HG02852 (cell line): Measurements from ENCODE around the gene VCAN.
"Not testable (repeated sequence)": the region's sequence is repeated elsewhere in the genome, so short reads cannot be mapped to it uniquely, and the experiment has no call there.

Experiments
- ATAC-seq: cut with Tn5 transposase; IDR thresholded peaks from one replicate; pipeline ENCODE4 v1.9.1; 2021; ENCODE audit warnings: mild to moderate bottlenecking, moderate library complexity; ENCODE audit not compliant: unreplicated experiment

The VCAN gene

DNA sequence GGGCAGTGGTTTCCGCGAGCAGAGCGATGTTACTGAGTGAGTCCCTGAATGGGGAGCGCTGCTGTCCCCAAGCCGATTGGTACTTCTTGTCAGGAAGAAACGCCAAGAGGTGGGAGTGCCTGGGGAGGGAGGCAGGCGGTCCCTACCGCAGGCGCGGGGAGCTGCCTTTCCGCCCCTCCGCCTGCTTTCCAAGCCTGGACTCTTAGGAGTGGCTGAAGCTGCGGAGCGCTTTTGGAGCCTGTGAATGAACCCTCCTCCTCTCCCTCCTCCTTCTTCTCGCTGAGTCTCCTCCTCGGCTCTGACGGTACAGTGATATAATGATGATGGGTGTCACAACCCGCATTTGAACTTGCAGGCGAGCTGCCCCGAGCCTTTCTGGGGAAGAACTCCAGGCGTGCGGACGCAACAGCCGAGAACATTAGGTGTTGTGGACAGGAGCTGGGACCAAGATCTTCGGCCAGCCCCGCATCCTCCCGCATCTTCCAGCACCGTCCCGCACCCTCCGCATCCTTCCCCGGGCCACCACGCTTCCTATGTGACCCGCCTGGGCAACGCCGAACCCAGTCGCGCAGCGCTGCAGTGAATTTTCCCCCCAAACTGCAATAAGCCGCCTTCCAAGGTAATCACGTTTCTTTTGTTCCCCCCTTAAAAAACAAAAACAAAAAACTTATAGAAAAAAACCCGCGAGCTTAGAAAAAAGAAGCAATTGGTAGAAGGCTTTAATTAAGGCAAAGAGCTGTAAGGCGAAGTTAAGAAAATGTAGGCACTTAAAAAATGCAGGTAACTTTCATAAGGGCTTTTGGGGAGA lies at the start of gene VCAN:
TSS of gene VCAN (plus strand) at position 340 of the 808 bp plus-strand sequence. CDS start 11,775 bp downstream, outside the sequence.
- no peak for ATAC-seq

DNA sequence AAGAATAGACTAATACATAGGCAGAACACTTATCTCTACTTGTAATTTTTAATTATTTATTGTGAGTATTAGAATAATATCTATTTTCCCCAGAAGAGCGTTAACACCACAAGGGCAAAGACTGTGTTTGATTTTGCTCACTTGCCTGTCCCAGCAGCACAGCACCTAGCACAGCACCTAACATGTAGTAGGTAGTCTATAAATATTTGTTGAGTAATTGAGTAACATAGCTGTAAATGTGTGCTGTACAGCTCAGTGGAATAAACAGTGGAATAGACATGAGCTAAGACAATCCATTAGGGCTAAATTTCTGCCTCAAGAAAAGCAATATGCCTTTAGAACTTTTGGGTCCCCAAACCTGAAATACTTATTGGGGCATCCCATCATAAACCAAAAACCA lies 49.3 kb upstream of the VCAN start:
- ATAC-seq = no peak

DNA sequence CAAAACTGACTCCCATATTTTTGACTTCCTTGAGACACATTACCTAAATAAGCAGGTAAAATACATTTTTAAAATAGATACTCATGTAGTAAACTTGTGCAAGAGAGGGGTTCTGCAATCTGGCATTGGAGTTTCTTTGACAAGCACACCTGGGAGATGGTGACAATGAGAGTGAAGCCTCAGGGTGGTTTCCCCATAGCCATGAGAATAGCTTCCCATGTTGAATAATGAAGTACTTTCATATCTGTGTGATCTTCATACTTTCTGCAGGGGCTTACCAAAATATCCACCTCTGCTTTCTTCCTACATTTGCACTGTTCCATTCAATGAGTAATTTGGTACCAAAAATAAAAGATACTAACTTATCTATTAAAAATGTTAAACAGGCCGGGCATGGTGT lies 44.7 kb upstream of the VCAN start:
- peak; percentile 55 for ATAC-seq

DNA sequence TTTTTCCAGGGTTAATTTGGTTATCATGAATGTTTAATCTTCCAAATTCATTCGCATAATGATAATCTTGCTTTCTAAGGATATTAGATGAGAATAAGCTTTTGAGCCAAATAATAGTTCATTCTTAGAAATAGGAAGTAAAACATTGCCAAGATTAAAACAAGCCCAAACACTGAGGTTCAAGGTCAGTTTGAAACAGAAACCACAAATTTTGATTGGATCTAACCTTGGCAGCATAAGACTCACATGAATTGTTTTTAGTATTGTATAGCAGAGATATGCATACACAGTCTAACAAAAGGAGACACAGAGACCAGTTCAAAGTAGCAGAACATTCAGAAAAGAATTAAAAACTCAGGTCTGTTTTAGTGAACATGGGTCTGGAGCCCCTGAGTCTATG lies 43.4 kb upstream of the VCAN start:
- no peak for ATAC-seq

DNA sequence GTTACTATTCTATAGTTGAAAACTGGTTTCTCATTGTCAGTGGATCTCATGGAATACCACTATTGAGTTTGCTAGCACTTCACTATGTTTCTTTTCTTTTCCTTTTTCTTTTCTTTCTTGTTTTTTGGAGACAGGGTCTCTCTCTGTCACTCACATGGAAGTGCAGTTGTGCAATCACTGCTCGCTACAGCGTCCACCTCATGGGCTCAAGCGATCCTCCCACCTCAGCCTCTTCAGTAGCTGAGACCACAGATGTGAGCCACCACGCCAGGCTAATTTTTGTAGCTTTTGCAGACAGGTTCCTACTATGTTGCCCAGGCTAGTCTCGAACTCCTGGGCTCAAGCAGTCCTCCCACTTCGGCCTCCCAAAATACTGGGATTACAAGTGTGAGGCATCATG lies 42.7 kb upstream of the VCAN start:
- no peak for ATAC-seq

DNA sequence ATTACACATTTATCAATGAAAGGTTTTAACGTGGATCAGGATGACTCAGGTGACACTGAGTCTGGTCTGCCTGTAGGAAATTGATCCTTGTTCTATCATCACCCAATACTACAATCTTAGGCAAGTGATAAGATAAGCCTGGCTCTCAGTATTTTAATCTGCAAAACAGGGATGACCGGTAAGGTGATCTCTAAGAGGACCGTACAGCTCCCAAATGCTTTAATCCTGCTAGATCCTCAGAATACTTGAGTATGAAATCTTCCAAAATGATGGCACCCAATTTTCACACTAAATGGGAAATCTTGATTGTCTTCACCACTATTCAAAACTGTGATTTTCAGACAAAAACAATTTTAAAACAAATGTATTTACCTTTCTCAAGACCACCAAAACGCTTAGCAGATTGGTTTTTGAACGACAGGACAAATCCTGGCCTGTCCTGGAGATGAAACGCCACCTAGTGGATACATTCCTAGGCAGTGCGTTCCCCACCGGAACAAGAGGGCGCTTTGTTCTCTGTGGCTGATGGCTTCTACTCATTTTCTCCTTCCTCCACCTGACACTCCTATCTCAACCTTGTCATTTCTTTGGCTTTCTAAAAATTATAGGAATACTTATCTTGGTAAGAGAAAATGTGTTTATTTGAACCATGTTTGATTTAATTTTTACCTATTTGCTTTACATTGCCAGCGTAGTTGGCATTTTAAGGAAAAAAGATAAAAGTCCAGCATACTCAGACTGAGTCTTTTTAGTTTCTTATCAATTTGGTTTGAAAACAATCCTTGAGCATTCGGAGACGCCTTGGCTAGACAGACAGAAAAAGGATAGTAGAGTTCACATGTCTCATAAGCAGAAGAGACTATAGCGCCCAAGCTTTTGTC lies 41.2 kb upstream of the VCAN start:
- ATAC-seq = peak; percentile 61

DNA sequence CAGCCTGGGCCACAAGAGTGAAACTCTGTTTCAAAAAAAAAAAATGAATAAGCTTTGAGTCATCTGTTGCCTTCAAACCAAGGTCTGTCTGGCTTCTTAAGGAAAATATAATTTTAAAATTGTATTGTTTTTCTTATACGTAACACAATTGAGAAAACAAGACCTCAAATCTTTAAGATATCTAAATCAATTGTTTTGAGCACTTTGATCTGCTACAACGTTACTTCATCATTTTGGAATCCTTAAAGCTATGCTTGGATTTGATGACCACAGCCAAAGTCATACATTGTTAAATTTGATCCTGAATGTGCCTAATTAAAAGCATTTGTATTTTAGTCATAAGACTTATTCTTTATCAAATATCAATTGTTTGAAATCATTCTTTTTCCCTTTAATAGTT lies 37.7 kb upstream of the VCAN start:
- no peak for ATAC-seq

DNA sequence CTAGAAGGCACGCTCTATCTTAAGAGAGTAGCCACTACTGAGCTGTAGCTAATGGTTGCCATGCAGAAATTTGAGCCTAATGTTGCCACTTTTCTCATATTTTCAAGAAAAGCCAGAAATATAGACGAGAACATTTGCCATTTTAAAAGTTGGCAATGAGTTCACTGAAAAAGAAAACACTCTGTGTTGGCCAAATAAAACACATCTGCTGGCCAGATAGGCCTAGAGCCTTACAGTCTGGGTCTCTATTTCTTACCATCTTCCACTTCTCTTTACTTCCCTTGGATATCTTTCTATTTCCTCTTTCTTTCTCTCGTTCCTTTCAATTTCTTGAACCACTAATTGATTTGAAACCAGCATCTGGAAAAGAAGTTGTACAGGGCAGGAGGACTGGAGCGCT lies 36.6 kb upstream of the VCAN start:
- ATAC-seq = no peak

DNA sequence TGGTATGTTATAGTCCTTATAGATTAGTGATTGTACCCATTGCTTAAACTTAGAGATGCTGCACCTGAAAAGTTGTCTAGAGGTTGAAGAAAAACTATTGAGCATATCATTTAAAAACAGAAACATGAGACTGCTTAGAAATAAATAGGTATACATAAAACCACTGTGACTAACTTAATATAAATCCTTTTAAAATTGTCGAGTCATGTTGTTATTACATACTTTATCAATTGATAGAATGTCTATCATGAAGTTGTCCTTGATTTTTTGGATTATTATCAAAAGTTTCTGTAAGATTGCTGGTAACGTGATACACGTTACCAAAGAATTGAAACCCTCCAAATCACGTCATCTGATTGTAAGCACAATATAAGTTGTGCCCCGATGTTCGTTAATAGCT lies 35.3 kb upstream of the VCAN start:
- ATAC-seq = no peak

DNA sequence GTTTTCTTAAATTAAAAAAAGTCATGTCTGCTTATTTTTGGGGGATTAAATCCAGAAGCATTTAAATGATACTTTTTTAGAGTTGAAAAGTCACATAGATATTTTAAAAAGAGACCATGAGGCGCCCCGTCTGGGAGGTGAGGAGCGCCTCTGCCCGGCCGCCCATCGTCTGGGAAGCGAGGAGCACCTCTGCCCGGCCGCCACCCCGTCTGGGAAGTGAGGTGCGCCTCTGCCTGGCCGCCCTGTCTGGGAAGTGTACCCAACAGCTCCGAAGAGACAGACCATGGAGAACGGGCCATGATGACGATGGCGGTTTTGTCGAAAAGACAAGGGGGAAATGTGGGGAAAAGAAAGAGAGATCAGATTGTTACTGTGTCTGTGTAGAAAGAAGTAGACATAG lies 33.8 kb upstream of the VCAN start:
- not testable (repeated sequence) for ATAC-seq

DNA sequence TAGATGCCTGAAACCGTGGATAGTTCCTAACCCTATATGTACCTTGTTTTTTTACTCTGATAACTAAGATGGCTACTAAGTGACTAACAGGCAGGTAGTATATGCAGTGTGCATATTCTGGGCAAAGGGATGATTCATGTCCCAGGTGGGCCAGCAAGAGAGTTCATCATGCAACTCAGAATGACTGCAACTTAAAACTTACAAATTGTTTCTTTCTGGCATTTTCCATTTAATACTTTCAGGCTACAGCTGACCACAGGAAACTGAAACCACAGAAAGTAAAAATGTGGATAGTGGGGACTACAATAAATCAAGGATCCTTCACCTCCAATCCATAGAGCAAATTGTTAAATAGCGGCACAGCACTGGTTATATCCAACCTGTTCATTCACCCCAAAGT lies 30.7 kb upstream of the VCAN start:
- ATAC-seq = no peak

DNA sequence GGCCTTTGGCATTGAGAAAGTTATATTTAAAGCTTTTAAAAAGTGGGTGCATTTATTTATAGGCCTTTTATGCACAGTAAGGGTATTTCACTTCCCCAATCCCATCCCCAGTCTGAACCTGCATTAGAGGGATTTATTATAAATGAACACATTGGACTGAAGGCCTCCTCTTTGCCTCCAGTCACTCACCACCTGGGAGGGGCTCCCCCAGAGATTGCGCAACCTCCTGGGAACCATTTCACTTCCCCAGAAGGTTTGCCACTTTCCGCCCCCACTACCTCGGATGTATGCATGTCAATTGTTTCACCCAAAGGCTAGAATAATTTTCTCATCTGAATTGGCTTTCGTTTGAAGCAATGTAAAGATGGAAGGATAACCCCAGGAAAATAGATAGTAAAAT lies 29.8 kb upstream of the VCAN start:
- ATAC-seq = no peak

DNA sequence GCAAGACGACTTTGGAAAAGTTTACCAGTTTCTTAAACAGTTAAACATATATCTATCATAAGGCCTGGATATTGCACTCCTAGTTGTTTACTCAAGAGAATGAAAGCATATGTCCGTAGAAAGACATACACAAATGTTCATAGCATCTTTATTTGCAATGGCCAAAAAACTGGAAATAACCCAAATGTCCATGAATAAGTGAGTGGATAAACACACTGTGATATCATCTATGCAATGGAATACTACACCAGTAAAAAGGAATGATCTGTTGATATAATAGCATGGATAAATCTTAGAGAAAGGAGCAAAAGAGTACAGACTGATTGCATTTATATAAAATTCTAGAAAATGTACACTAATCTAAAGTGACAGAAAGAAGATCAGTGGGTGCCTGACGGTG lies 28.0 kb upstream of the VCAN start:
- no peak for ATAC-seq

DNA sequence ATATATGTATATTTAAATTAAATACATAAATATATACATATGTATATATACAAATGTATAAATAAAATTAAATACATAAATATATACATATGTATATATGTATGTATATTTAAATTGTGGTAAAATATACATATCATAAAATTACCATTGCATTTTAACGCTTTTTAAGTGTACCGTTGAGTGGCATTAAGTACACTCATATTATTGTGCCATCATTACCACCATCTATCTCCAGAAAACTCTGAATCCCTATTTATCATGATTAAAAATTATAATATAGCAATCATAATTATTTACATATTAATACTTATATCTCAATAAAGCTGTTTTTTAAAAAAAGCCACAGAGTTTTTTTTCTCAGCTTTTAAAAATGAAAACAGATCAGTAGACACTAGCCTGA lies 27.1 kb upstream of the VCAN start:
- no peak for ATAC-seq

DNA sequence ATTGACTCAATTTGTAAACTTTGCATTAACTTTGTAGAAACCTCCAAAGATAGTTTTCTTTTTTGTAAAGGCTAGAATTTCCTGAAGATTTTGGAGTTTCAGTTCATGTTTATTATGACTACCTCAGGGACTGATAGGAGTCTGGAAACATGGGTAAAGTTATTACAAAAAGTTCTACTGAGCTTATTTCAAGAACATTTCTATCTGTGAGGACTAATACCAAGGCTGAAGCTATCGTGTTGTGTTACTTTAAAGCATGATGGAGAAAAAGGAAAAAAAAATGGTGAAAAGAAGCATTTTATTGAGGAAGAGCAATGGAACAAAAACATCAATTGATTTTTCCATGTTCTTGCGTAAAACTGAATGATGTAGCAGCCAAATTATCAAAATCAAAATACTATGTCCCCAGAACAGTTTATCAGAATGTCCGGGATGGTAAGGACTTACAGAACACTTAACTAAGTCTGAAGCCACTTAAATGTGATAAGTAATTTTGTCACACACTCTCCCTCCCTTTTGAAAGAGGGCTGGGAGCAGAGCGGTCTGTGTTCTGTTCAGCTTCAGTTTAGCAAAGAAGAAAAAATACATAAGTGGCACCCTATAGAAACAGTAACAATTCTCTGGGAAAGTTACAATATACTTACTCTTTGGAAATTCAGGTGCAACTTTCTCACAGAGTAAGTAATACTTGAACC lies 25.1 kb upstream of the VCAN start:
- ATAC-seq = no peak

DNA sequence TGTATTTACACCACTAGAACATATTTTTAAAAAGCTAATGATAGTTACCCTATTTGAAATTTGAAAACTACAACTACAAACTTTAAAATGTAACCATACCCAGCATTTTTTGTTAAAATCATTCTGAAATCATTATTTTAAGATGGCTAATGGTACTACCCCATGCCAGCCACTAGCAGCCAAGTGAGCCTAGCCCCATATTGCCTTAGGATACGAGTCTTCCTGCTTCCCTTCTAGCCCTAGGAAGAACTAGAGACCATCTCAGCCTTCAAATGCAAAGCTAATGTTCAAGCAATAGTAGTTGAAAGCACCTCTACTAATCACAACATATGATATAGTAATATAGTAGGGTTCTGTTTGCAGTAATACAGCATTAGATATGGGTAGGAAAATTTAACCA lies 24.0 kb upstream of the VCAN start:
- no peak for ATAC-seq

DNA sequence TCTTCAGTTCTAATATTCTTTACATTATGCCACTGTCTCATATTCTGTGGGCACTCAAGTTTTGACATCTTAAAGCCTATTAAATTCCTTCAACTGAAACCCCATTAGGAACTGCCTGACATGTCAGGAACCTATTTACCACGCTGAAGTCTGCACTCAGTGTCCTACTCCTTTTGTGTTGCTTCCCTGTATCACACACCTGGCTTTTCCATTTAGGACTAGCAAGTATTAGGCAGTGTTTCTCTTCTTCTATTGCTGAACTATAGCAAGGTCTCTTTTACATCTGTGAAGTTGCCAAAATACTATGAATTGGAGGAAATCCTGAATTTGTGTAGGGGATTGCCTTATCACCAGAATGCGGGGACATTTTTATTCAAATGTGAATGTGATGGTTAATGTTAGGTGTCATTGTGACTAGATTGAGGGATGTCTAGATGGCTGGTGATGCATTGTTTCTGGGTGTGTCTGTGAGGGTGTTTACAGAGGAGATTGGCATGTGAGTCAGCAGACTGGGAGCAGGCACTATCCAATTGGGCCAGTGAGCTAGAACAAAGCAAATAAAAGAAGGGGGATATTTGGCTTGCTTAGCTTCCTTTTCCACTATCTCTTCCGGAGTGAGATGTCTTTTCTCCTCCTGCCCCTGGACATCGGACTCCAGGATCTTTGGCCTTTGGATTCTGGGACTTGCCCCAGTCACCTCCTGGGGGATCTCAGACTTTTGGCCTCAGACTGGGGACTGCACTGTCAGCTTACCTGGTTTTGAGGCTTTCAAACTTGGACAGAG lies 21.2 kb upstream of the VCAN start:
- no peak for ATAC-seq

DNA sequence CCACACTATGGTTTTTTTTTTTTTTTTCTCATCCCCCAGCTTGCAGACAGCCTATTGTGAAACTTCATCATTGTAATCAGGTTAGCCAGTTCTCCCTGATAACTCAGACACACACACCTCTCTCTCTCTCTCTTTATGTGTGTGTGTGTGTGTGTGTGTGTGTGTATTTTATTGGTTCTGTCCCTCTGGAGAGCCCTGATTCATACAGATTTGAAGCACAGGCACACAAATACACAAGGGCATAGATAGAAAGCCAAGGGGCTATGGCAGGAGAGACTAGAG lies 20.6 kb upstream of the VCAN start:
- no peak for ATAC-seq

DNA sequence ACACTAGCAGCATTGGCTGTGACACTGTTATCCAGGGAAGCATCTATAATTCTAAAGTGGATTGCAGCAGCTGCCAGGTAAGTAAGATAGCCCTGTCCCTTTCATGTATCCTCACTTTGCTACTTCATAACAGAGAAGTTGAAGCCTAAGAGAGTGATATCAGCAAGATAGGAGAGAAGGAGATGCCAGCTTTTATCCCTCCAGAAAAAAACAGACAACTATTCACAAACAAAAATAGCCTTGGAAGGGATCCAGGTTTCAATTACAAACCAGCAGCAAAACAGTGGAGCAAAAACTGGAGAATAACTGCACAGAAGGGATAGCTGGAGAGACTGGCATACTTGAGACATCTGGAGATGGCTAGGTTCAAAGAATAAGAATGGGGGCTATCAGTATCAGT lies 19.6 kb upstream of the VCAN start:
- no peak for ATAC-seq

DNA sequence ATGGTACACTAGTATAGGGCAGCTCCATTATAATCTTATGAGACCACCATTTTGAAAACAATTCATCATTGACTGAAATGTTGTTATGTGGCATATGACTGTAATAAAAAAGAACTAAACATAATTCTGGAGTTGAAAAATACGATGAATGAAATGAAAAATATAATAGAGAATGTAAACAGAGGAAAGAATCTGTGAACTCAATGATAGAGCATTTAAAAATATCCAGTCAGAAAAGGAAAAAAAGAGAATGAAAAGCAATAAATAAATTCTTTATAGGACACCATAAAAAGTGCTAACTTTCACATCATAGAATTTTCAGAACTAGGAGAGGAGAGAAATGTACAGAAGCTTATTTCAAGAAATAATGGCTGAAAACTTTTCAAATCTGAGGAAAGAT lies 17.6 kb upstream of the VCAN start:
- no peak for ATAC-seq

DNA sequence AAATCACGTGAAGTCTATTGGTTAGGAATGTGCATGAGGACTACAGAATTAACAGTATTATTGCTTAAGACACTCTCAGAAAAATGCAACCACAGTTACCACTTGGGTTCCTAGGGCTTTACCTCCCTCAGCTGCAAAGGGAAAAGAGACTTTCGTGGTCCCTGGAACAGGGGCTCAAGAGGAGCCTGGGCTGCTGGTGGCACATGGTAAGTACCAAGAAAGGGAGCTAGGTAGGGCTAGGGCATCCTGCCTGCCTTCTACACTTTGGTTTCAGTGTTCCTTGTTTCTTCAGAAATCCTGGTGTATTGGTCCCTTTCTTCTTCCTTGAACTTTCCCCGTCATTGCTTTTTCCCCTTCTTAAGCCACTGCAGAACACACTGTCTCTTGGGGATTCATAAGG lies 7.3 kb upstream of the VCAN start:
- no peak for ATAC-seq
